Parathyroid adenoma (tissue), 2 donors: ENCODE measurements around the gene CCSER2.

Experiments
- H2AFZ ChIP-seq: fragments of 300-600 bp; sonication (generic); one replicate; pipeline ENCODE4 v1.7.0; 2017; ENCODE audit warnings: antibody characterized with exemption, mild to moderate bottlenecking
- H3K27ac ChIP-seq: fragments of 300-600 bp; sonication (generic); one replicate; pipeline ENCODE4 v1.7.0; 2017
- H3K27me3 ChIP-seq: fragments of 300-600 bp; sonication (generic); one replicate; pipeline ENCODE4 v1.7.0; 2017; ENCODE audit warnings: low read length; ENCODE audit not compliant: control insufficient read depth, insufficient read depth
- H3K36me3 ChIP-seq: fragments of 300-600 bp; sonication (generic); one replicate; pipeline ENCODE4 v1.7.0; 2017; ENCODE audit warnings: low read length; ENCODE audit not compliant: control insufficient read depth, insufficient read depth
- H3K4me1 ChIP-seq: fragments of 300-600 bp; sonication (generic); one replicate; pipeline ENCODE4 v1.7.0; 2017; ENCODE audit warnings: control low read depth
- H3K4me2 ChIP-seq: fragments of 300-600 bp; sonication (generic); one replicate; pipeline ENCODE4 v1.7.0; 2017; ENCODE audit warnings: low read length
- H3K4me3 ChIP-seq: fragments of 300-600 bp; sonication (generic); one replicate; pipeline ENCODE4 v1.7.0; 2017; ENCODE audit warnings: low read depth, low read length
- H3K79me2 ChIP-seq: fragments of 300-600 bp; sonication (generic); one replicate; pipeline ENCODE4 v1.7.0; 2017; ENCODE audit warnings: control low read depth
- H3K9ac ChIP-seq: fragments of 300-600 bp; sonication (generic); one replicate; pipeline ENCODE4 v1.7.0; 2017; ENCODE audit warnings: mild to moderate bottlenecking
- H3K9me3 ChIP-seq: fragments of 300-600 bp; sonication (generic); one replicate; pipeline ENCODE4 v1.7.0; 2017; ENCODE audit warnings: low read length; ENCODE audit not compliant: control insufficient read depth
- TF ChIP-seq, protein P1 (sequence below): fragments of 300-600 bp; sonication (generic); IDR thresholded peaks from one replicate; pipeline ENCODE4 v1.7.0; 2017; ENCODE audit warnings: antibody characterized with exemption, mild to moderate bottlenecking
- donor health status: primary hyperparathyroidism.

CCSER2 gene

DNA sequence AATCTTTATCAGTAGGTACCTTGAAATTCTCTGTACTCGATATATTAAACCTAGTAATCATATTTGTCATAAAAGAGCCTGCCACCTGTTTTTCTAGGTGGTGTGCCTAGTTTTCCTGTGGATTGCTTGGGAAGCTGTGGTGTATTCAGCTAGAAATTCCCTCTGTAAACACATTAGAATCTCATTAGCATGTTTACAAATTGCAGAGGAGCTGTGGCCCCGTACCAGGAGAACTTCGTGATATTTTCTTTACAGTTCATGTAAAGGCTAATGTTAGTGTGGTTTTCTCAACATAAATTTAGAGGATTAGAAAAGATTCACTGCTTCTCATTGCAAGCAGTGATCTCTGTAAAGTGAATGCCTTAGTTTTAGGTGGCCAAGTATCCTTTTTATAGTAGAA is 144.7 kb downstream of the CCSER2 start:
- Histone ChIP-seq H3K79me2 (no peaks in the 10 kb centered on the region), H3K4me2 (no peak overlapping the region), H2AFZ (no peak overlapping the region), H3K27ac (no peak overlapping the region), H3K27me3 (no peaks in the 10 kb centered on the region), H3K4me3 (no peak overlapping the region), H3K9ac (no peak overlapping the region), H3K4me1 (no peaks in the 10 kb centered on the region), H3K9me3 (no peaks in the 10 kb centered on the region), H3K36me3 (no peaks in the 10 kb centered on the region)
- TF ChIP-seq, protein P1, sequence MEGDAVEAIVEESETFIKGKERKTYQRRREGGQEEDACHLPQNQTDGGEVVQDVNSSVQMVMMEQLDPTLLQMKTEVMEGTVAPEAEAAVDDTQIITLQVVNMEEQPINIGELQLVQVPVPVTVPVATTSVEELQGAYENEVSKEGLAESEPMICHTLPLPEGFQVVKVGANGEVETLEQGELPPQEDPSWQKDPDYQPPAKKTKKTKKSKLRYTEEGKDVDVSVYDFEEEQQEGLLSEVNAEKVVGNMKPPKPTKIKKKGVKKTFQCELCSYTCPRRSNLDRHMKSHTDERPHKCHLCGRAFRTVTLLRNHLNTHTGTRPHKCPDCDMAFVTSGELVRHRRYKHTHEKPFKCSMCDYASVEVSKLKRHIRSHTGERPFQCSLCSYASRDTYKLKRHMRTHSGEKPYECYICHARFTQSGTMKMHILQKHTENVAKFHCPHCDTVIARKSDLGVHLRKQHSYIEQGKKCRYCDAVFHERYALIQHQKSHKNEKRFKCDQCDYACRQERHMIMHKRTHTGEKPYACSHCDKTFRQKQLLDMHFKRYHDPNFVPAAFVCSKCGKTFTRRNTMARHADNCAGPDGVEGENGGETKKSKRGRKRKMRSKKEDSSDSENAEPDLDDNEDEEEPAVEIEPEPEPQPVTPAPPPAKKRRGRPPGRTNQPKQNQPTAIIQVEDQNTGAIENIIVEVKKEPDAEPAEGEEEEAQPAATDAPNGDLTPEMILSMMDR, result no peak

DNA sequence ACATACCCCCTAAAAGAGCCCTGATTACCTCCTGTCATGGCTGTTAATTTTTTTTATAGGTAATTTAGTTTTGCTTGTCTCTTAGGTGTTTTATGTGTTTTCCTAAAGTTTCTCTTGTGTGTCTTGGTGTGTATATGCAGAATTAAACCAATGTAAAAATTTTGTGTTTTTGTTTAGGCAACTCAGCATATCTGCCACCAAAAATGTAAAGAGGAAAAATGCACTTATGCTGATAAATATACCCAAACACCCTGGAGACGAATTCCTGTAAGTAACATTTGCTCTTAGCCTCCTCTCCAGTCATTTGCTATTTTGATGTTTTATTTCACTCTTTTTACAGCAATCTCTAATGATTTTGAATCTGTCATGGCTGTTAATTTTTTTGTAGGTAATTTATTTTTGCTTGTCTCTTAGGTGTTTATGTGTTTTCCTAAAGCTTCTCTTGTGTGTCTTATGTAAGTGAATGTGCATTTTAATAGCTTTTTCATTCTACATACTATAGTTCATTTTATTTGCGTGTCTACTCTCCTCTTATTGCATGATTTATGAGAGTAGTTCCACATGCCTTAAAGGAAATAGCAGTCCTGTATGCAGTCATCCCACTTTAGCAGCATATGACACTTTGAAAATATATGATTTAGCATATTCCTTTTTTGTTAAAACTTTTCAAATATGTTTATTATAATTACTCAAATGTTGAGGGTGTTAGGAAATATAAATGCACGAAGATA is 149.2 kb downstream of the CCSER2 start:
- Histone ChIP-seq H3K4me3 (no peak overlapping the region), H2AFZ (no peak overlapping the region), H3K27me3 (no peaks in the 10 kb centered on the region), H3K79me2 (no peaks in the 10 kb centered on the region), H3K36me3 (no peaks in the 10 kb centered on the region), H3K9me3 (no peaks in the 10 kb centered on the region), H3K27ac (no peak overlapping the region), H3K4me1 (no peaks in the 10 kb centered on the region), H3K4me2 (no peak overlapping the region), H3K9ac (no peak overlapping the region)
- TF ChIP-seq, protein P1, result no peak

DNA sequence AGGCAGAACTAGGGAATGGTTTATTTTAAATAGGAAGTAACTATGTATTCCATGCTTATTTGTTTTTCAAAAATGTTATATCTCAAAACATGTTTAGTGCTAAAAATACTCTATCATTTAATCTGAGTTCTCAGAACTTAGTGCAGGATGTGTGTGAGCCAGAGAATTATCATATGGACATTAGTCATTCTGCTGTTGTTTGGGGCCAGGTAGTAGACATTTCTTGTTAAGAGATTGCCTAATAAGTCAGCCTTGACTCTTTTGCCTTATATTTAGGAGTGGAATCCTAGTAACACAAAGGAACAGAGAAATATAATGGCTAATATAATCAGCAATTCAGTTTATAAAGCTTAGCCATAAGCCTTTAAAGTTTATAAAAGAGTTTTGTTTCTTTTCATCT is 149.8 kb downstream of the CCSER2 start:
- H3K9me3 ChIP-seq, result no peaks in the 10 kb centered on the region
- no peaks in the 10 kb centered on the region for H3K27me3 ChIP-seq
- no peak overlapping the region for H3K27ac ChIP-seq
- TF ChIP-seq, protein P1, result no peak
- H3K36me3 ChIP-seq, result no peaks in the 10 kb centered on the region
- no peak overlapping the region for H2AFZ ChIP-seq
- H3K4me2 ChIP-seq, result no peak overlapping the region
- H3K9ac ChIP-seq, result no peak overlapping the region
- H3K79me2 ChIP-seq, result no peaks in the 10 kb centered on the region
- no peak overlapping the region for H3K4me3 ChIP-seq
- H3K4me1 ChIP-seq, result no peaks in the 10 kb centered on the region

DNA sequence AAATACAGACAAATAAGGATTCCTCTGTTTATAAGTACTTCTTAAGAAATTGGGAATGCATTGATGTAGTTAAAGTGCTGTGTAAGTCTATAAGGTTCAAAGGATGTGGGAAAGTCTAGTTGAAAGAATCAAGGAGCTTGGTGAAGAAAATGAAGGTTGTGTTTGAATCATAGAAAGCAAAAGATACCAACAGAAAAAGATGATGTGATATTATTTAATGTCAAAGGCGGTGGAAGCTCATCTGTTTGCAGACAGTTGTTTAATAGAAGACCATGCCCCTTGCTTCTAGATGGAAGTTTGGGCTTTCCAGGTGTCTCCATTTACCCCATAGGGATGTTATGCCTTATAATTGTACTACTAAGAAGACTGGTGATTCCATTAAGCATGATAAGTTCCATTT is 150.3 kb downstream of the CCSER2 start:
- no peak overlapping the region for H3K9ac ChIP-seq
- H3K9me3 ChIP-seq, result no peaks in the 10 kb centered on the region
- H2AFZ ChIP-seq, result no peak overlapping the region
- no peaks in the 10 kb centered on the region for H3K36me3 ChIP-seq
- H3K27me3 ChIP-seq, result no peaks in the 10 kb centered on the region
- TF ChIP-seq, protein P1, result no peak
- H3K79me2 ChIP-seq, result no peaks in the 10 kb centered on the region
- no peak overlapping the region for H3K4me2 ChIP-seq
- H3K27ac ChIP-seq, result no peak overlapping the region
- no peak overlapping the region for H3K4me3 ChIP-seq
- H3K4me1 ChIP-seq, result no peaks in the 10 kb centered on the region

DNA sequence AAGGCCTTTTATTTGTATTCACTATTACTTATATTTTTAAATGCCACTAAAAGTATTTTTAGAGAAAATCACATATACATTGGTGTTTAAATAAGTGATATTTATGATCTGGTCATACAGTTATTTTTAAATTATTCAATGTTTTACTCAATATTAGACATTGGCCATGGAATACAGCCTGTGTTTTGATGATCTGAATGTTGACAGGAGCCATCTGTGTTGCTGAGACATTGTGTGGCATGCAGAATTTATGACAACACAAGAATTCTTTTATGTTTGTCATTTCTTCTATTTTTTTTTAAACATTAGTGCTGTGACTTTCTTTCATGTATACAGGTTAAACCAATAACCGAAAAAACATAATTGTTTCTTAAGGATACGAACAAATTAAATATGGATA is 156.2 kb downstream of the CCSER2 start:
- Histone ChIP-seq H3K4me2 (no peak overlapping the region), H3K4me1 (no peaks in the 10 kb centered on the region), H3K9me3 (no peaks in the 10 kb centered on the region), H2AFZ (no peak overlapping the region), H3K9ac (no peak overlapping the region), H3K79me2 (peaks cover 8% of the 10 kb centered on the region), H3K27ac (no peak overlapping the region), H3K36me3 (no peaks in the 10 kb centered on the region), H3K27me3 (no peaks in the 10 kb centered on the region), H3K4me3 (no peak overlapping the region)
- TF ChIP-seq, protein P1, result no peak
